T-cell (primary cell): ENCODE measurements around the gene ZNF860. TPM values are rescaled to one million over a fixed set of nuclear protein-coding genes. Genes with fewer than 3 reads are reported as not detected.
"Not testable (repeated sequence)": the region's sequence is repeated elsewhere in the genome, so short reads cannot be mapped to it uniquely, and the experiment has no call there.

ENCODE experiments used
- ATAC-seq, 4 experiments: fragments of 200-7000 bp in 3 of 4; fragments of 150-1000 bp in 1 of 4; cut with Tn5 transposase; replicated peaks in 1 of 4; 1 replicate in 3 of 4; 2 replicates in 1 of 4; pipeline ENCODE4 v1.10.0; 2021; ENCODE audit warnings: moderate library complexity in 3 of 4, mild to moderate bottlenecking in 2 of 4, moderate number of reproducible peaks in 1 of 4
- CTCF ChIA-PET, 2 donors: fragments of 300-600 bp; sonication (Branson Sonifier 250); formaldehyde crosslinking; loops; one replicate each; lab custom pipeline; 2022; ENCODE audit warnings: antibody characterized with exemption in 2 of 2; lab: Charles Lee
- POLR2A ChIA-PET, 2 donors: fragments of 300-600 bp; sonication (Branson Sonifier 250); formaldehyde crosslinking; loops; one replicate each; lab custom pipeline; 2022; ENCODE audit warnings: antibody characterized with exemption in 2 of 2; lab: Charles Lee
- DNase-seq, 35 experiments: peaks; one replicate each; pipeline versions ENCODE4 v3.0.0 to v3.0.0-alpha.2; 2013 to 2023
- H3K27ac ChIP-seq: one replicate; pipeline ENCODE4 v1.5.1; 2013; ENCODE audit warnings: low read length
- H3K27me3 ChIP-seq, 2 experiments: replicated peaks in 1 of 2; 1 replicate in 1 of 2; 2 replicates in 1 of 2; pipeline versions ENCODE4 v1.6.1 to v1.7.0; 2013; ENCODE audit warnings: low read length in 1 of 2, mixed read lengths in 1 of 2; ENCODE audit not compliant: control insufficient read depth in 2 of 2, insufficient read depth in 2 of 2; ENCODE audit errors: extremely low read depth in 1 of 2
- H3K36me3 ChIP-seq, 2 donors: 1 replicate in 1 of 2; 2 replicates in 1 of 2; pipeline versions ENCODE4 v1.6.1 to v1.7.0; 2013; ENCODE audit warnings: low read length in 1 of 2; ENCODE audit not compliant: control insufficient read depth in 2 of 2, insufficient read depth in 1 of 2; ENCODE audit errors: extremely low read depth in 1 of 2
- H3K4me1 ChIP-seq, 2 experiments: 1 replicate in 1 of 2; 2 replicates in 1 of 2; pipeline versions ENCODE4 v1.6.1 to v1.7.0; 2013; ENCODE audit warnings: low read length in 2 of 2, mixed read lengths in 1 of 2; ENCODE audit not compliant: insufficient read depth in 2 of 2, control insufficient read depth in 1 of 2; ENCODE audit errors: extremely low read depth in 1 of 2
- H3K4me3 ChIP-seq, 2 donors: 1 replicate in 1 of 2; 2 replicates in 1 of 2; pipeline versions ENCODE4 v1.5.1 to v1.7.0; 2013; ENCODE audit warnings: mild to moderate bottlenecking in 2 of 2, low read length in 1 of 2, moderate library complexity in 1 of 2; ENCODE audit not compliant: control insufficient read depth in 1 of 2; ENCODE audit errors: extremely low read depth in 1 of 2
- H3K9me3 ChIP-seq: 2 replicates; pipeline ENCODE4 v1.7.0; 2013
- H3K27ac Mint-ChIP-seq, 2 donors: one replicate each; pipeline ENCODE4 v1.8.0; 2020 to 2021; ENCODE audit warnings: mild to moderate bottlenecking in 2 of 2, mixed read lengths in 2 of 2
- H3K27me3 Mint-ChIP-seq, 2 donors: one replicate each; pipeline ENCODE4 v1.8.0; 2021 to 2022; ENCODE audit warnings: mixed read lengths in 2 of 2
- H3K36me3 Mint-ChIP-seq: one replicate; pipeline ENCODE4 v1.8.0; 2021; ENCODE audit warnings: mixed read lengths
- H3K4me1 Mint-ChIP-seq, 3 donors: one replicate each; pipeline ENCODE4 v1.8.0; 2020 to 2022; ENCODE audit warnings: mixed read lengths in 3 of 3, mild to moderate bottlenecking in 1 of 3
- H3K4me3 Mint-ChIP-seq, 3 donors: one replicate each; pipeline ENCODE4 v1.8.0; 2020 to 2022; ENCODE audit warnings: mild to moderate bottlenecking in 3 of 3, mixed read lengths in 3 of 3, moderate library complexity in 3 of 3
- H3K9me3 Mint-ChIP-seq, 3 donors: one replicate each; pipeline ENCODE4 v1.8.0; 2020 to 2022; ENCODE audit warnings: mixed read lengths in 3 of 3
- WGBS: methylation state at CpG from one replicate; pipeline ENCODE4 v1.1.5; 2013; ENCODE audit warnings: missing lambda C conversion rate; ENCODE audit not compliant: insufficient coverage; 5-methylcytosine and 5-hydroxymethylcytosine counted together
- total RNA-seq, 35 experiments: library from RNA in 6 of 35; stranded (reverse) in 6 of 35; fragments of 120-200 nt in 1 of 35; gene quantifications; one replicate each; pipeline versions ENCODE4 v1.2.1 to v1.2.4 and lab custom pipeline; 2013 to 2026

ZNF860 gene
- total RNA-seq, 5 donors from 2014 or later (not counting 1 experiment from before 2014, with no cell fraction given) = 0.25 to 1.3 (median 0.99) TPM; not detected in 2

- WGBS = under 1% methylated on average over 55 of the region's 66 CpGs
- CTCF ChIA-PET = no interaction called here
- no peaks in the 10 kb centered on the region for H3K36me3 ChIP-seq
- no peaks in the 10 kb centered on the region for H3K36me3 Mint-ChIP-seq
- peak overlapping the region; percentile 66 to 84 (median 77) for H3K4me3 Mint-ChIP-seq
- H3K27ac Mint-ChIP-seq = no peak overlapping the region
- ATAC-seq (peak; percentile 59 to 73 (median 64)), DNase-seq (peak in 28 of 35 experiments; percentile 5 to 41 (median 16))
- peaks cover 42 to 46% of the 10 kb centered on the region in 2 donors for H3K27me3 Mint-ChIP-seq
- peak overlapping the region; percentile 45 to 78 for H3K4me3 ChIP-seq
- H3K4me1 Mint-ChIP-seq = peaks cover 21% of the 10 kb centered on the region in 3 donors
- H3K27me3 ChIP-seq = peaks cover 6 to 33% of the 10 kb centered on the region in 2 experiments
- H3K9me3 ChIP-seq = no peaks in the 10 kb centered on the region
- peaks cover 0 to 18% of the 10 kb centered on the region in 2 experiments for H3K4me1 ChIP-seq
- H3K9me3 Mint-ChIP-seq = no peaks in the 10 kb centered on the region
- POLR2A ChIA-PET = no interaction called here
- no peak overlapping the region for H3K27ac ChIP-seq
Observed at GRCh38 chr3:31980530-31981205, 882 bp upstream of the ZNF860 start.

GRCh38 chr3:31984321-31984720, 2.8 kb downstream of the ZNF860 start:
- POLR2A ChIA-PET = no interaction called here
- no peak overlapping the region for H3K4me3 Mint-ChIP-seq
- CTCF ChIA-PET = interaction anchor here in 1 of 2 donors (0.7 kb wide), 1 partner anchor 323 kb away, joined by 3 read pairs; no protein-coding TSS in a partner anchor
- no peak for DNase-seq
- no peak overlapping the region for H3K27ac Mint-ChIP-seq
- peaks cover 0 to 5% (median 3%) of the 10 kb centered on the region in 3 donors for H3K9me3 Mint-ChIP-seq
- Histone ChIP-seq H3K27ac (no peak overlapping the region), H3K36me3 (no peaks in the 10 kb centered on the region), H3K9me3 (no peaks in the 10 kb centered on the region), H3K4me3 (no peak overlapping the region), H3K4me1 (peaks cover 0 to 18% of the 10 kb centered on the region in 2 experiments), H3K27me3 (peaks cover 2 to 29% of the 10 kb centered on the region in 2 experiments)
- no peak for ATAC-seq
- no peaks in the 10 kb centered on the region for H3K36me3 Mint-ChIP-seq
- peaks cover 18% of the 10 kb centered on the region in 3 donors for H3K4me1 Mint-ChIP-seq
- 96% methylated on average over 3 of the region's 4 CpGs for WGBS
- peaks cover 24 to 25% of the 10 kb centered on the region in 2 donors for H3K27me3 Mint-ChIP-seq

- POLR2A ChIA-PET = no interaction called here
- ATAC-seq (no peak), DNase-seq (no peak)
- Histone ChIP-seq H3K27ac (no peak overlapping the region), H3K4me1 (peaks cover 0 to 9% of the 10 kb centered on the region in 2 experiments), H3K27me3 (peaks cover 0 to 16% of the 10 kb centered on the region in 2 experiments), H3K9me3 (no peaks in the 10 kb centered on the region), H3K36me3 (no peaks in the 10 kb centered on the region), H3K4me3 (no peak overlapping the region)
- no peaks in the 10 kb centered on the region for H3K36me3 Mint-ChIP-seq
- no CpG with 5 or more reads among the region's 2 CpGs for WGBS
- H3K27me3 Mint-ChIP-seq = peaks cover 14 to 20% of the 10 kb centered on the region in 2 donors
- peaks cover 0 to 5% (median 3%) of the 10 kb centered on the region in 3 donors for H3K9me3 Mint-ChIP-seq
- no peak overlapping the region for H3K4me3 Mint-ChIP-seq
- CTCF ChIA-PET = no interaction called here
- peaks cover 7 to 9% (median 8%) of the 10 kb centered on the region in 3 donors for H3K4me1 Mint-ChIP-seq
- no peak overlapping the region for H3K27ac Mint-ChIP-seq
Observed at GRCh38 chr3:31985831-31986230, 4.3 kb downstream of the ZNF860 start.

- ATAC-seq (no peak), DNase-seq (no peak)
- no peaks in the 10 kb centered on the region for H3K9me3 ChIP-seq
- peaks cover under 1 to 8% of the 10 kb centered on the region in 2 donors for H3K27me3 Mint-ChIP-seq
- H3K9me3 Mint-ChIP-seq = peaks cover 0 to 5% (median 5%) of the 10 kb centered on the region in 3 donors
- H3K36me3 ChIP-seq = no peaks in the 10 kb centered on the region
- H3K27me3 ChIP-seq = peaks cover 0 to 4% of the 10 kb centered on the region in 2 experiments
- H3K4me1 ChIP-seq = no peaks in the 10 kb centered on the region
- no peak overlapping the region for H3K4me3 Mint-ChIP-seq
- ChIA-PET CTCF (no interaction called here), POLR2A (interaction anchor here in 1 of 2 donors (0.5 kb wide), 1 partner anchor 21 kb away, joined by 4 read pairs; no protein-coding TSS in a partner anchor)
- no CpG with 5 or more reads among the region's 1 CpG for WGBS
- no peaks in the 10 kb centered on the region for H3K4me1 Mint-ChIP-seq
- no peak overlapping the region for H3K4me3 ChIP-seq
- no peak overlapping the region for H3K27ac ChIP-seq
- no peak overlapping the region for H3K27ac Mint-ChIP-seq
- H3K36me3 Mint-ChIP-seq = no peaks in the 10 kb centered on the region
Observed at GRCh38 chr3:31988271-31988670, 6.7 kb downstream of the ZNF860 start.

- WGBS = no CpG with 5 or more reads among the region's 6 CpGs
- H3K4me3 ChIP-seq, H3K27me3 ChIP-seq, H3K4me1 ChIP-seq, H3K4me1 Mint-ChIP-seq, H3K36me3 ChIP-seq, H3K9me3 ChIP-seq, CTCF ChIA-PET, H3K4me3 Mint-ChIP-seq, POLR2A ChIA-PET, DNase-seq, H3K27ac Mint-ChIP-seq, H3K27me3 Mint-ChIP-seq, H3K9me3 Mint-ChIP-seq, H3K27ac ChIP-seq, ATAC-seq, H3K36me3 Mint-ChIP-seq: not testable (repeated sequence)
Observed at GRCh38 chr3:31992995-31993394, 11.4 kb downstream of the ZNF860 start.

GRCh38 chr3:31993843-31994242, 12.3 kb downstream of the ZNF860 start:
- no peak overlapping the region for H3K4me3 ChIP-seq
- Mint-ChIP-seq H3K36me3 (no peaks in the 10 kb centered on the region), H3K9me3 (peaks cover 0 to 7% (median 7%) of the 10 kb centered on the region in 3 donors), H3K27me3 (peaks cover 4 to 8% of the 10 kb centered on the region in 2 donors), H3K4me1 (no peaks in the 10 kb centered on the region), H3K27ac (no peak overlapping the region), H3K4me3 (no peak overlapping the region)
- no peaks in the 10 kb centered on the region for H3K4me1 ChIP-seq
- no peaks in the 10 kb centered on the region for H3K36me3 ChIP-seq
- H3K27ac ChIP-seq = no peak overlapping the region
- ChIA-PET CTCF (no interaction called here), POLR2A (no interaction called here)
- DNase-seq (no peak), ATAC-seq (no peak)
- no CpG with 5 or more reads among the region's 1 CpG for WGBS
- H3K9me3 ChIP-seq = no peaks in the 10 kb centered on the region
- peaks cover 0 to 5% of the 10 kb centered on the region in 2 experiments for H3K27me3 ChIP-seq
